ENCODE measurements around the gene ADK.

ADK gene

GRCh38 chr10:74746813-74747212 lies 595.8 kb downstream of the ADK start:
- Histone ChIP-seq H3K9me3 (ENCODE audit: control insufficient read depth, low read length) (no peaks in the 10 kb centered on the region), H3K27ac (ENCODE audit: insufficient read depth, low read depth, low read length, poor library complexity, severe bottlenecking) (no peak overlapping the region), H3K36me3 (ENCODE audit: control insufficient read depth, insufficient read depth, low read length) (no peaks in the 10 kb centered on the region), H3K27me3 (ENCODE audit: control insufficient read depth, insufficient read depth, low read length, poor library complexity, severe bottlenecking) (no peaks in the 10 kb centered on the region), H3K4me1 (ENCODE audit: control insufficient read depth, insufficient read depth, low read length) (no peaks in the 10 kb centered on the region), H3K4me3 (ENCODE audit: insufficient read depth, low read depth, low read length) (no peak overlapping the region)
- WGBS, 2 experiments, result 93 to 94% methylated on average over 14 of the region's 14 CpGs

- H3K4me1 ChIP-seq (ENCODE audit: control insufficient read depth, insufficient read depth, low read length), result peaks cover under 1% of the 10 kb centered on the region
- no peak overlapping the region for H3K27ac ChIP-seq (ENCODE audit: insufficient read depth, low read depth, low read length, poor library complexity, severe bottlenecking)
- no peaks in the 10 kb centered on the region for H3K36me3 ChIP-seq (ENCODE audit: control insufficient read depth, insufficient read depth, low read length)
- H3K9me3 ChIP-seq (ENCODE audit: control insufficient read depth, low read length), result no peaks in the 10 kb centered on the region
- 69 to 73% methylated on average over 9 of the region's 9 CpGs for WGBS, 2 experiments
- H3K27me3 ChIP-seq (ENCODE audit: control insufficient read depth, insufficient read depth, low read length, poor library complexity, severe bottlenecking), result no peaks in the 10 kb centered on the region
- no peak overlapping the region for H3K4me3 ChIP-seq (ENCODE audit: insufficient read depth, low read depth, low read length)
Measured at GRCh38 chr10:74748468-74749031, 597.5 kb downstream of the ADK start.

- no peaks in the 10 kb centered on the region for H3K9me3 ChIP-seq (ENCODE audit: control insufficient read depth, low read length)
- H3K36me3 ChIP-seq (ENCODE audit: control insufficient read depth, insufficient read depth, low read length), result no peaks in the 10 kb centered on the region
- H3K4me1 ChIP-seq (ENCODE audit: control insufficient read depth, insufficient read depth, low read length), result peaks cover 6% of the 10 kb centered on the region
- H3K4me3 ChIP-seq (ENCODE audit: insufficient read depth, low read depth, low read length), result no peak overlapping the region
- no peaks in the 10 kb centered on the region for H3K27me3 ChIP-seq (ENCODE audit: control insufficient read depth, insufficient read depth, low read length, poor library complexity, severe bottlenecking)
- 92% methylated on average over 6 of the region's 6 CpGs for WGBS, 2 experiments
- H3K27ac ChIP-seq (ENCODE audit: insufficient read depth, low read depth, low read length, poor library complexity, severe bottlenecking), result no peak overlapping the region
Measured at GRCh38 chr10:74750848-74751274, 599.8 kb downstream of the ADK start.

- Histone ChIP-seq H3K27ac (ENCODE audit: insufficient read depth, low read depth, low read length, poor library complexity, severe bottlenecking) (no peak overlapping the region), H3K36me3 (ENCODE audit: control insufficient read depth, insufficient read depth, low read length) (no peaks in the 10 kb centered on the region), H3K9me3 (ENCODE audit: control insufficient read depth, low read length) (no peaks in the 10 kb centered on the region), H3K4me1 (ENCODE audit: control insufficient read depth, insufficient read depth, low read length) (peaks cover 6% of the 10 kb centered on the region), H3K27me3 (ENCODE audit: control insufficient read depth, insufficient read depth, low read length, poor library complexity, severe bottlenecking) (no peaks in the 10 kb centered on the region), H3K4me3 (ENCODE audit: insufficient read depth, low read depth, low read length) (no peak overlapping the region)
- 91 to 94% methylated on average over 5 to 6 of the region's 6 CpGs for WGBS, 2 experiments
Measured at GRCh38 chr10:74752371-74753040, 601.5 kb downstream of the ADK start.

- no peak overlapping the region for H3K27ac ChIP-seq (ENCODE audit: insufficient read depth, low read depth, low read length, poor library complexity, severe bottlenecking)
- no peaks in the 10 kb centered on the region for H3K36me3 ChIP-seq (ENCODE audit: control insufficient read depth, insufficient read depth, low read length)
- no peaks in the 10 kb centered on the region for H3K9me3 ChIP-seq (ENCODE audit: control insufficient read depth, low read length)
- no peak overlapping the region for H3K4me3 ChIP-seq (ENCODE audit: insufficient read depth, low read depth, low read length)
- H3K4me1 ChIP-seq (ENCODE audit: control insufficient read depth, insufficient read depth, low read length), result peaks cover 6% of the 10 kb centered on the region
- H3K27me3 ChIP-seq (ENCODE audit: control insufficient read depth, insufficient read depth, low read length, poor library complexity, severe bottlenecking), result no peaks in the 10 kb centered on the region
- WGBS, 2 experiments, result 76 to 80% methylated on average over 17 of the region's 17 CpGs
Measured at GRCh38 chr10:74753442-74754211, 602.6 kb downstream of the ADK start.

GRCh38 chr10:74754381-74754821 lies 603.4 kb downstream of the ADK start:
- no peaks in the 10 kb centered on the region for H3K36me3 ChIP-seq (ENCODE audit: control insufficient read depth, insufficient read depth, low read length)
- H3K4me3 ChIP-seq (ENCODE audit: insufficient read depth, low read depth, low read length), result no peak overlapping the region
- no peaks in the 10 kb centered on the region for H3K9me3 ChIP-seq (ENCODE audit: control insufficient read depth, low read length)
- WGBS, 2 experiments, result 94 to 95% methylated on average over 8 of the region's 8 CpGs
- peaks cover 6% of the 10 kb centered on the region for H3K4me1 ChIP-seq (ENCODE audit: control insufficient read depth, insufficient read depth, low read length)
- no peaks in the 10 kb centered on the region for H3K27me3 ChIP-seq (ENCODE audit: control insufficient read depth, insufficient read depth, low read length, poor library complexity, severe bottlenecking)
- no peak overlapping the region for H3K27ac ChIP-seq (ENCODE audit: insufficient read depth, low read depth, low read length, poor library complexity, severe bottlenecking)

GRCh38 chr10:74755273-74755672 lies 604.3 kb downstream of the ADK start:
- 95 to 96% methylated on average over 10 of the region's 10 CpGs for WGBS, 2 experiments
- no peak overlapping the region for H3K4me3 ChIP-seq (ENCODE audit: insufficient read depth, low read depth, low read length)
- no peaks in the 10 kb centered on the region for H3K27me3 ChIP-seq (ENCODE audit: control insufficient read depth, insufficient read depth, low read length, poor library complexity, severe bottlenecking)
- H3K27ac ChIP-seq (ENCODE audit: insufficient read depth, low read depth, low read length, poor library complexity, severe bottlenecking), result no peak overlapping the region
- H3K4me1 ChIP-seq (ENCODE audit: control insufficient read depth, insufficient read depth, low read length), result peaks cover 6% of the 10 kb centered on the region
- H3K9me3 ChIP-seq (ENCODE audit: control insufficient read depth, low read length), result no peaks in the 10 kb centered on the region
- H3K36me3 ChIP-seq (ENCODE audit: control insufficient read depth, insufficient read depth, low read length), result no peaks in the 10 kb centered on the region
